ENCODE data around the gene SSBP3.

Gene SSBP3

DNA sequence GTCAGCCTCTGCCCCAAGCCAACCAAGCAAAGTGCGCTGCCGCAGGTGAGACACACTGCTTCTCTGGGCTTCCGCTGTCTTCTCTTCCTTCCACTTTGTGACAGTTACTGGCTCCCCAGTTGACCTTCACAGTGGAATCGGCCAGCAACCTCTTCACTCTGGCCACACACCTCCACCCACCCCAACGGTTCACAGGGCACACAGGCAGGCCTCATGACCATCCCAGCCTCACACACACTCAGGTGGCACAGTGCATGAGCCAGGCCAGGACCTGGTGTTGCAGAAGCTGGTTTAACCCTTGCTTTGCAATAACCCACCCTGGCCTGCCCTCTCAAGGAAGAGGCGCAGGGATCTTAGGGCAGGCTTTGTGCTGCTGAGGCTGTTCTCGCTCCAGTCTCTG is 69.2 kb downstream of the SSBP3 start:
- Histone ChIP-seq H3K27ac (ENCODE audit: low read depth, low read length) (no peak overlapping the region), H3K27me3 (ENCODE audit: control insufficient read depth, insufficient read depth, low read length) (no peaks in the 10 kb centered on the region), H3K36me3 (ENCODE audit: control insufficient read depth, insufficient read depth, low read length) (no peaks in the 10 kb centered on the region), H3K9ac (ENCODE audit: low read length) (no peak overlapping the region), H3K4me1 (ENCODE audit: control insufficient read depth, insufficient read depth, low read length) (peaks cover 46% of the 10 kb centered on the region), H3K4me3 (ENCODE audit: low read length) (no peak overlapping the region)

DNA sequence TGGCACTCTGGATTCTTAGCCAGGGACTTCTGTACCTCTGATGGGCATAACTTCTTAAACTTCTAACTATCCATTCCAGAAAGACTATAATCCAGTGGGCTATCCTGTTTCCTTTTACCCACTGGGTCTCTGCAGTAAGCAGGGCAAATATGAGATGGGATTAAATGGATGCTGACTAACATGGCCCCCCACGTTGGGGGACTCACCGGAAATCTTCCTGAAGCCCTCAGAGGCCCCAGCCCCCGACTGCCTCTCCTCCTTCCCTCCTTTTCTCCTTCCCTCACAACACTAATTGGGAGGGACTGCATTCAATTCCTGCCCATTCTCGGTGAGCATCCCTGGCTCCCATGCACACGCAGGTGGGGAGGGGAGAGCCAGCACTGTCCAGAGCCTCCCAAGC is 70.1 kb downstream of the SSBP3 start:
- peaks cover 56% of the 10 kb centered on the region for H3K4me1 ChIP-seq (ENCODE audit: control insufficient read depth, insufficient read depth, low read length)
- H3K27me3 ChIP-seq (ENCODE audit: control insufficient read depth, insufficient read depth, low read length), result no peaks in the 10 kb centered on the region
- peak overlapping the region; percentile 28 for H3K4me3 ChIP-seq (ENCODE audit: low read length)
- H3K36me3 ChIP-seq (ENCODE audit: control insufficient read depth, insufficient read depth, low read length), result no peaks in the 10 kb centered on the region
- H3K9ac ChIP-seq (ENCODE audit: low read length), result no peak overlapping the region
- peak overlapping the region; percentile 79 for H3K27ac ChIP-seq (ENCODE audit: low read depth, low read length)

DNA sequence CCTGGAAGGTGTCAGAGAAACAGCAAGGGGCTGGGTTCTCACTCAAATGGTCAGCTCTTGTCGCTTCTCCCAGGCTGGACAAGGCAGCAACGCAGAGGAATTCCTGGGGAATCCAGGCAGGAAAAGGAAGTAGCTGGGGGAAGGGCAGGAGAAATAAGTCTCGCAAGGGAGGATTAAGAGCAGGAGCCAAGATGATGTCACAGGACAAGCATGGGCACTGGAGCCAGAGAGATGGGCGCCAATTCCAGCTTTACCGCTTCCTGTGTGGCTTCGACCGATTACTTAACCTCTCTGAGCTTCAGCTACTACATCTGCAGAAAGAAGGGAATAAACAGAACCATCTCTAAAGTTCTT is 70.5 kb downstream of the SSBP3 start:
- Histone ChIP-seq H3K27me3 (ENCODE audit: control insufficient read depth, insufficient read depth, low read length) (no peaks in the 10 kb centered on the region), H3K36me3 (ENCODE audit: control insufficient read depth, insufficient read depth, low read length) (no peaks in the 10 kb centered on the region), H3K27ac (ENCODE audit: low read depth, low read length) (peak overlapping the region; percentile 79), H3K4me1 (ENCODE audit: control insufficient read depth, insufficient read depth, low read length) (peaks cover 58% of the 10 kb centered on the region), H3K9ac (ENCODE audit: low read length) (no peak overlapping the region), H3K4me3 (ENCODE audit: low read length) (peak overlapping the region; percentile 28)

DNA sequence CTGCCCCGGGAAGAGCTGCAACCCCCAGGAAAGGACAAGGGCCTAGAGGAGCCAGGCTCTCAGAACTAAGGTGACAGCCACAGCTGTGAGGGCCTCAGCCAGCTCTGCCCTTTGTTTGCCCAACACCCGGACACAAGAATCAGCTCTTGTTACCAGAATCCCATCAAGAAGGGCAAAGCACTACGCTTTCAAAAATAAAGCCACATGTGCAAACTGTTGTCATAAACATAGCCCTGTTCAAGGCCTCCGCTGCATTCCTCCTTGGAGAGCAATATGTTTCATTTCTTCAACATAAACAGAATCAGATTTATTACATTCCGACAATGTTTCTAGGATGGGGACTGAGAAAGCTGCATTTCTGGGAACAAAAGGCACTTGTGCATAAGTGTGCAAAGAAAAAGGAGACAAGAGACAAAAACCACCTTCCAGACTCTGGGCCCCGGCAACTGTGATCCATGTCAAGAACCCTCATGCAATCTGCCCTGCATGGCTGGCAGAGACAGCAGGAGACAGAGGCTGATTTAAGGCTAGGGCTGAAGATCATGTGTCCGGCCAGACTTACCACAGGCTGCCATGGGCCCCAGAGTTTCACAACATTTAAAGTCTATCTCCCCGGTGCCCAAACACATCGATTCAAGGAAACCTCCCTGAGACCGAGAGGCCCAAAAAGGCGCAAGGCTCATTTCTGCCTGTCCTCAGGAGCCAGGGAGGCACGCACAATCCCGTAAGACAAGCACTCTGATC is 71.0 kb downstream of the SSBP3 start:
- H3K4me3 ChIP-seq (ENCODE audit: low read length), result peak overlapping the region; percentile 28
- no peak overlapping the region for H3K9ac ChIP-seq (ENCODE audit: low read length)
- H3K36me3 ChIP-seq (ENCODE audit: control insufficient read depth, insufficient read depth, low read length), result no peaks in the 10 kb centered on the region
- no peaks in the 10 kb centered on the region for H3K27me3 ChIP-seq (ENCODE audit: control insufficient read depth, insufficient read depth, low read length)
- peak overlapping the region; percentile 79 for H3K27ac ChIP-seq (ENCODE audit: low read depth, low read length)
- peaks cover 63% of the 10 kb centered on the region for H3K4me1 ChIP-seq (ENCODE audit: control insufficient read depth, insufficient read depth, low read length)

DNA sequence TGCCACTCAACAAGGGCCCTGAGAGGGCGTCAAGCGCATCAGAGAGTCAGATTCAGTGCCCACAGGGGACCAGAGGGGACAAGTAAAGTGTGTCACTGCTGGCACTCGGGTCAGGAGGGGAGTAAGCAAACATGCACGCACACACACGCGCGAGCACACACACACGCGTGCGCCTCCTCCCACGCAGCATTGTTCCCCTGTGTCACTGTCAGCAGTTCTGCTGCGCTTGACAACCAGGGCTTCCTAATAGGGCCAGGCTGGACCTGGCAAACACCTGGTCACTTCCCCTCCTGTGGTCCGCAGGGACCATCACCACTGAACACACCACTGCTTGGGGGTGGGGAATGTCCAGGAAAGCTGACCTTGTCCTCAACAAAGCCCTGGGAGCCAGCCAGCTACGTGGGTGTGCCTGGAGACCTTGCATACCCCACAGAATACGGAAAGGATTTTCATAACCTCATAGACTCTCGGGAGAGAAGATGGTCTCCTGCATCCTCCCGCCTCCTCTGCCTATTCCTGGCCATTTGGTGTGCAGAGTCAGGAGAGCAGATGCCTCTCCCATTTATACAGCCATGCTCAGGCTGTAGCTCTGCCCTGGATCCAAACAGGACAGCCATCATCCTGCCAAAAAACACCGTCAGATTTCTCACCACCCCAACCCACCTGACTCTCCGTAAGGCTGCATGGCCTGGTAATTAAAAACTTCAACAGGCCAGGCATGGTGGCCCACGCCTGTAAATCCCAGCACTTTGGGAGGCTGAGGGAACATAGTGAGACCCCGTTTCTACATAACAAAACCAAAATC is 73.2 kb downstream of the SSBP3 start:
- Histone ChIP-seq H3K9ac (ENCODE audit: low read length) (no peak overlapping the region), H3K27me3 (ENCODE audit: control insufficient read depth, insufficient read depth, low read length) (no peaks in the 10 kb centered on the region), H3K4me1 (ENCODE audit: control insufficient read depth, insufficient read depth, low read length) (peaks cover 83% of the 10 kb centered on the region), H3K4me3 (ENCODE audit: low read length) (no peak overlapping the region), H3K36me3 (ENCODE audit: control insufficient read depth, insufficient read depth, low read length) (no peaks in the 10 kb centered on the region), H3K27ac (ENCODE audit: low read depth, low read length) (peak overlapping the region; percentile 34)

DNA sequence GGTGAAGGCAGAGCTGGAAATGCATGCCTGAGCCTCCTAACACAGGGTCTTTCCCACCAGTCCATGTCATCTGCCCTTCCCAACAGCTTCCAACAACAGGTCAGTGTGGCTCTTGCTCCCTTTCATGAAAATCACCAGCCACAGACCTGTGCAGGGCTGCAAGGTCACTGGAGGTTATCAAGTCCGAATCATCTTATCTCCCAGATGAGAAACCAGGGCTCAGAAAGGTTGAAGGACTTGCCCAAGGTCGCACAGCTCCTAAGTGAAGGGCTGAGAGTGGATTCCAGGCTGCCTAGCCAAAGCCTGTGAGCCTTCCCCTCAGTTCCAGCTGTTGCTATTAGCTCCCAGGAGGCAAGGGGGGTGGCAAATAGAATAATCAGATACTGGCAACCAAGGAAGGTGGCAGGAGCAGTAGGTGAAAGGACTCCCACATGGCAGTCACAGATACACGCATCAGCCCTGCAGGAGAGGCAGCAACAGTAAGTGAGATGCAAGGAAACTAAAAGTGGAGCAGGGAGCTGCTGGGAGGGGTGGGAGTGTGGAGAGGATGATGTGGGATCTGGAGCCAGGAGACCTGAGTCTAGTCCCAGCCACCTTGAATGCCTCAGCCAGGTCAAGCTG is 74.2 kb downstream of the SSBP3 start:
- H3K4me1 ChIP-seq (ENCODE audit: control insufficient read depth, insufficient read depth, low read length), result peaks cover 89% of the 10 kb centered on the region
- H3K27ac ChIP-seq (ENCODE audit: low read depth, low read length), result no peak overlapping the region
- no peaks in the 10 kb centered on the region for H3K36me3 ChIP-seq (ENCODE audit: control insufficient read depth, insufficient read depth, low read length)
- H3K4me3 ChIP-seq (ENCODE audit: low read length), result no peak overlapping the region
- H3K9ac ChIP-seq (ENCODE audit: low read length), result no peak overlapping the region
- no peaks in the 10 kb centered on the region for H3K27me3 ChIP-seq (ENCODE audit: control insufficient read depth, insufficient read depth, low read length)

DNA sequence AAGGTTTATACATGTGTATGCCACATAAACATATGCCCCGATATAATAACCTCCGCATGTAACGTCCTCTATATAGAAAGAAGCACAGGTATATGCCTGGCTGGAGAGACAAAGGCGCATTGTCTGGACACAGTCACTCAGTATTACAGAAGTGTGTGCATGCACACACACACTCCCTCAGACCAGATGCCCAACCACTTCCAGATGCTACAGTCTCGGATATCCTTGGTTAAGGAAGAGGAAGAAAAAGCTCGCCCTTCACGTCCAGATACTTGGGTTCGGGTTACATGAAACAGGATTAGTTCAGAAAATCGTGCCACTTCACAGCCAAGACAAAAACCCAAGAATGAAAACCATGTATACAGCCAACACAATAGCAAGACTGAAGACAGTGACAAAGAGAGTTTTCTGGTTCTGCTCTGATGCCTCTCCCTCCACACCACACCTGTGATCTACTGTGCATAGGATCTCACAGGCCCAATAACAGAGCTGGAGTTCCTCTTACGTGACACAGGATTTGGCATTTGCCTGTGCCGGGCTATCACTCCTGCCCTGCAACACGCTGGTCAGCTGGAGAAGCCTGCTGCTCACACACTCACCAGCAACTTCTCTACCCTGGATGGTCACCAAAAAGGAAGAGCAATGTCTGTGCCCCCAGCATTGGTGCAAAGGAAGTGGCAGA is 75.0 kb downstream of the SSBP3 start:
- no peak overlapping the region for H3K9ac ChIP-seq (ENCODE audit: low read length)
- H3K27me3 ChIP-seq (ENCODE audit: control insufficient read depth, insufficient read depth, low read length), result no peaks in the 10 kb centered on the region
- no peaks in the 10 kb centered on the region for H3K36me3 ChIP-seq (ENCODE audit: control insufficient read depth, insufficient read depth, low read length)
- no peak overlapping the region for H3K27ac ChIP-seq (ENCODE audit: low read depth, low read length)
- H3K4me1 ChIP-seq (ENCODE audit: control insufficient read depth, insufficient read depth, low read length), result peaks cover 89% of the 10 kb centered on the region
- H3K4me3 ChIP-seq (ENCODE audit: low read length), result no peak overlapping the region

DNA sequence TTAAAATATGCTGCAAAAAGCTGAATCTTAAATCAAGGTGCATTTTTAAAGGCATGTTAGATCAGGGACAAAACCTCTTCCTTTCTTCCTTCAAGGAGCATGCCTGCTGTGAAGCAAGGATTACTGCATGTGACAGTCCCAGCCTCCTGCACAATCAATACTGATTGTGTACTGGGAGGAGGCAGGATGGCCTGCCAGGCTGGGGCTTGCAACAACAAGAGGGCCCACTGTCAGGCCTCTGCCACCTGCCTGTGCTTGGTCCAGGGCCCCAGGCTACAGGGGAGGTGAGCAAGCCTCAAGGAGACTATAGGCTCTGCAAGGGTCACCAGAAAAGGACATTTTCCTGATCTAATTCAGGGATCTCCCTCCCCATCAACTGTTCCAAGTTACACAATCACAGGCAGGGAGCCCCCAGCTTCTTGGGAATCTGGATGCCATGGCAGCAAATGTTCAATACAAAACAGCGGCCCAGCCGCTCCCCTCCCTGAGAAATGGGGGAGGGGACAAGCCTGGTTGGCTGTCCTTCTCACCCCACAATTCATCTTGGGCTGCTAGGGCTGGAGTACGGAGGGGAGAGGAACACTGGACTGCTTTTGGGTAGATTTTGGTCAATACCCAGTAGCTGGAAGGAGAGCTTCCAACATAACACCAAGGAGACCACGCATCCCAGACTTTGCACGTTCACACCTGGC is 76.7 kb downstream of the SSBP3 start:
- Histone ChIP-seq H3K9ac (ENCODE audit: low read length) (no peak overlapping the region), H3K36me3 (ENCODE audit: control insufficient read depth, insufficient read depth, low read length) (no peaks in the 10 kb centered on the region), H3K4me3 (ENCODE audit: low read length) (no peak overlapping the region), H3K27ac (ENCODE audit: low read depth, low read length) (peak overlapping the region; percentile 14), H3K4me1 (ENCODE audit: control insufficient read depth, insufficient read depth, low read length) (peaks cover 87% of the 10 kb centered on the region), H3K27me3 (ENCODE audit: control insufficient read depth, insufficient read depth, low read length) (no peaks in the 10 kb centered on the region)

DNA sequence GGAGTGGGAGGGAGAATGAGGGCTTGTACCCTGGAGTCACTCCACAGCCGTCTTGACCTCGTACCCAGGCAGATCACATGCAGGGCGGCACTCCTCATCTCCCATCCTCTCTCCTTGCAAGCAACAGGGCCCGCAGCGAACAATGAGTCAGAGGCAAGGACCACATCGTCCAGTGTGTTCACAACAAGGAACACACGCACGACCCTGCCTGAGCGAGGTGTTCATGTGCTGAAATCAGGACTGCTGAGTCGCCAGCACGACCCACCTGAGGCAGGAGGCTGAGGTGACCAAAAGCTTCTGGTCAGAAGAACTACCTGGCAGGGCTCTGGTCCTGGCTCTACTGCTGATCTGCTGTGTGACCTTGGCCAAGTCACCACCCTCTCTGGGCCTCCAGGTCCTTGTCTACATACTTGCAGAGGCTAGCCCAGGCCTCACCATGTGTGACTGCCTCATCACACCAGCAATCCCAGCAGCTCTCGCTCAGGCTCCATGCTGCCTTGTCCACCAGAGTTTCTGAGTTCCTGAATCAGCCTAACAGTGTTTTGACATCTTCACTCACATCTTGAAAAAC is 78.0 kb downstream of the SSBP3 start:
- Histone ChIP-seq H3K36me3 (ENCODE audit: control insufficient read depth, insufficient read depth, low read length) (no peaks in the 10 kb centered on the region), H3K27me3 (ENCODE audit: control insufficient read depth, insufficient read depth, low read length) (no peaks in the 10 kb centered on the region), H3K4me3 (ENCODE audit: low read length) (no peak overlapping the region), H3K9ac (ENCODE audit: low read length) (no peak overlapping the region), H3K4me1 (ENCODE audit: control insufficient read depth, insufficient read depth, low read length) (peaks cover 92% of the 10 kb centered on the region), H3K27ac (ENCODE audit: low read depth, low read length) (peak overlapping the region; percentile 56)

DNA sequence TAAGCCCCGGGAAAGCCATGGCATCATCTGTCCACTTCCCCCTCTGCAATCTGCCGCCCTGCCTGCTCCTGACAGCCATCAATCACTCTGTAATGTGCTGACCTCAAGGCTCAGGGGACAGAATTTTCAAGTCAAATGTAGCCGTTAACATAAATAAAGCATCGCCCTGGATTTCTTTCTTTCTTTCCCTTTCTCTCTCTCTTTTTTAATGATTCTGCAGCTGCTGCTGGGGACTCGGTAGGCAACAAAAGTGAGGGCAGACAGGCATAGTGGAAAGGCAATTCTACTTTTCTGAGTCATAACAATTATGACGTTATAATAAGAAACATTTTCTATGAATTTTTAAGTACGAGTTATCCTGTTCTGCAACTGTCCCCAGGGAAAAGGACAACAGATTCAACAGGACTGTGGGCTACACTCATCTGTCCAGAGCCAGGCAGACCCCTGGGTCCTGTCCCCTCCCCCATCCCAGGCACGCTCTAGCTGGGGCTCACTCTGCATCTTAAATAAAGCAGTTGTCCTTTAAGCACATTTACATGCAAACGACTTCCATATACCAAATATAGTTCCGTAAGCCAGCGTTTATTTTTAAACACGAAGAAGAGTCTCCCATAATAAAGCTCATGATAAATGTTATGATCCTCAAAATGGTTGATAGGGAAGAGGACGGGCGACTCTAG is 78.7 kb downstream of the SSBP3 start:
- Histone ChIP-seq H3K9ac (ENCODE audit: low read length) (no peak overlapping the region), H3K27me3 (ENCODE audit: control insufficient read depth, insufficient read depth, low read length) (no peaks in the 10 kb centered on the region), H3K36me3 (ENCODE audit: control insufficient read depth, insufficient read depth, low read length) (no peaks in the 10 kb centered on the region), H3K27ac (ENCODE audit: low read depth, low read length) (peak overlapping the region; percentile 72), H3K4me3 (ENCODE audit: low read length) (no peak overlapping the region), H3K4me1 (ENCODE audit: control insufficient read depth, insufficient read depth, low read length) (peaks cover 88% of the 10 kb centered on the region)
